HG03103 (cell line): Measurements from ENCODE around the gene LBR.
"Not testable (repeated sequence)": the region's sequence is repeated elsewhere in the genome, so short reads cannot be mapped to it uniquely, and the experiment has no call there.

Experiments
- ATAC-seq: cut with Tn5 transposase; IDR thresholded peaks from one replicate; pipeline ENCODE4 v1.9.1; 2021; ENCODE audit warnings: low read depth; ENCODE audit not compliant: unreplicated experiment

LBR gene

GRCh38 chr1:225427235-225428067, at the start of gene LBR:
Gene LBR (minus strand): TSS chr1:225428038. CDS start chr1:225424075, 3,963 bp downstream.
- ATAC-seq: peak; percentile 21

GRCh38 chr1:225477296-225477911, 49.6 kb upstream of the LBR start:
- no peak for ATAC-seq

GRCh38 chr1:225476538-225476988, 48.7 kb upstream of the LBR start:
- ATAC-seq: no peak

GRCh38 chr1:225476100-225476511, 48.3 kb upstream of the LBR start:
- no peak for ATAC-seq

- peak; percentile 64 for ATAC-seq
Measured at GRCh38 chr1:225474986-225475820, 47.4 kb upstream of the LBR start.

GRCh38 chr1:225474439-225474985, 46.7 kb upstream of the LBR start:
- no peak for ATAC-seq

- ATAC-seq: not testable (repeated sequence)
Measured at GRCh38 chr1:225473676-225474438, 46.0 kb upstream of the LBR start.

- not testable (repeated sequence) for ATAC-seq
Measured at GRCh38 chr1:225473266-225473665, 45.4 kb upstream of the LBR start.

GRCh38 chr1:225471453-225472301, 43.8 kb upstream of the LBR start:
- ATAC-seq: no peak

- no peak for ATAC-seq
Measured at GRCh38 chr1:225471109-225471452, 43.2 kb upstream of the LBR start.

- ATAC-seq: no peak
Measured at GRCh38 chr1:225470211-225471108, 42.6 kb upstream of the LBR start.

- no peak for ATAC-seq
Measured at GRCh38 chr1:225469051-225469450, 41.2 kb upstream of the LBR start.

- ATAC-seq: no peak
Measured at GRCh38 chr1:225468270-225469020, 40.6 kb upstream of the LBR start.

GRCh38 chr1:225467193-225468020, 39.6 kb upstream of the LBR start:
- peak; percentile 92 for ATAC-seq

GRCh38 chr1:225466848-225467192, 39.0 kb upstream of the LBR start:
- no peak for ATAC-seq

GRCh38 chr1:225465793-225466517, 38.1 kb upstream of the LBR start:
- ATAC-seq: no peak
